Cardiac fibroblast (primary cell): ENCODE data around the gene CLPTM1.

ENCODE experiments used
- DNase-seq, 2 donors: peaks; one replicate each; pipeline versions ENCODE4 v3.0.0 to v3.0.0-alpha.2; 2010; ENCODE audit warnings: low read depth in 2 of 2
- H3K4me3 ChIP-seq, 2 donors: replicated peaks in 1 of 2; 1 replicate in 1 of 2; 2 replicates in 1 of 2; pipeline ENCODE4 v1.5.1; 2011; ENCODE audit warnings: low read depth in 2 of 2, low read length in 2 of 2, mild to moderate bottlenecking in 2 of 2, moderate library complexity in 1 of 2
- TF ChIP-seq, protein P1 (sequence below): IDR thresholded peaks from one replicate; pipeline ENCODE4 v1.5.1; 2011; ENCODE audit warnings: low read depth, mild to moderate bottlenecking, low read length, inconsistent platforms

The CLPTM1 gene

DNA sequence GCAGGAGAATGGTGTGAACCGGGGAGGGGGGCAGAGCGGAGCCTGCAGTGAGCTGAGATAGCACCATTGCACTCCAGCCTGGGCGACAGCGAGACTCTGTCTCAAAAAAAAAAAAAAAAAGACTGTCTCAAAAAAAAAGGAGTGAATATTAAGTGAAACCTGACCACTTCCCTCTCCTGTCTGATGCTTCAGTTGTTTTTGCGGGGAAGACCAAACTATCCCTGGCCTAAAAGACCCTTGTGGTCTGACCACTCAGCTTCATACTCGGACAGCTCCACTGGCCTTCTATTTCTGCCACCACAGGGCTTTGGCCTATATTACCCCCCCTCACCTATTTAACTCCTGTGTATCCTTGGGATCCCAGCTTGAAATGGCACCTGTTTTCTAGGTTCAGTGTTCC, 85.9 kb downstream of the CLPTM1 start:
- H3K4me3 ChIP-seq = no peak overlapping the region
- no peak for DNase-seq
- TF ChIP-seq, protein P1, sequence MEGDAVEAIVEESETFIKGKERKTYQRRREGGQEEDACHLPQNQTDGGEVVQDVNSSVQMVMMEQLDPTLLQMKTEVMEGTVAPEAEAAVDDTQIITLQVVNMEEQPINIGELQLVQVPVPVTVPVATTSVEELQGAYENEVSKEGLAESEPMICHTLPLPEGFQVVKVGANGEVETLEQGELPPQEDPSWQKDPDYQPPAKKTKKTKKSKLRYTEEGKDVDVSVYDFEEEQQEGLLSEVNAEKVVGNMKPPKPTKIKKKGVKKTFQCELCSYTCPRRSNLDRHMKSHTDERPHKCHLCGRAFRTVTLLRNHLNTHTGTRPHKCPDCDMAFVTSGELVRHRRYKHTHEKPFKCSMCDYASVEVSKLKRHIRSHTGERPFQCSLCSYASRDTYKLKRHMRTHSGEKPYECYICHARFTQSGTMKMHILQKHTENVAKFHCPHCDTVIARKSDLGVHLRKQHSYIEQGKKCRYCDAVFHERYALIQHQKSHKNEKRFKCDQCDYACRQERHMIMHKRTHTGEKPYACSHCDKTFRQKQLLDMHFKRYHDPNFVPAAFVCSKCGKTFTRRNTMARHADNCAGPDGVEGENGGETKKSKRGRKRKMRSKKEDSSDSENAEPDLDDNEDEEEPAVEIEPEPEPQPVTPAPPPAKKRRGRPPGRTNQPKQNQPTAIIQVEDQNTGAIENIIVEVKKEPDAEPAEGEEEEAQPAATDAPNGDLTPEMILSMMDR = no peak
